Panc1 (cell line): ENCODE measurements around the gene MAP2K3. TPM values are rescaled to one million over a fixed set of nuclear protein-coding genes. Genes with fewer than 3 reads are reported as not detected.

Experiments
- ATAC-seq: fragments of 200-7000 bp; cut with Tn5 transposase; 2 replicates; pipeline ENCODE4 v1.9.1; 2020; ENCODE audit warnings: mild to moderate bottlenecking, moderate library complexity
- BruUV-seq: library from RNA; stranded (reverse); fragments of 400-500 nt; replicated peaks from 2 replicates; lab custom pipeline; 2021; lab: Mats Ljungman, UMichigan
- CTCF ChIA-PET: fragments of 300-600 bp; sonication (Branson Sonifier 250); formaldehyde crosslinking; loops from one replicate; lab custom pipeline; 2022; ENCODE audit warnings: antibody characterized with exemption; lab: Charles Lee
- POLR2A ChIA-PET: fragments of 300-600 bp; sonication (Branson Sonifier 250); formaldehyde crosslinking; loops from one replicate; lab custom pipeline; 2022; ENCODE audit warnings: antibody characterized with exemption; lab: Charles Lee
- DNase-seq: peaks from one replicate; pipeline ENCODE4 v3.0.0-alpha.2; 2010; ENCODE audit warnings: low read depth, low spot score
- H3K27ac ChIP-seq: 2 replicates; pipeline ENCODE4 v1.5.1; 2011; ENCODE audit warnings: mild to moderate bottlenecking, low read length, inconsistent platforms
- H3K27me3 ChIP-seq: fragments of 200-500 bp; sonication (Bioruptor generic); 2 replicates; pipeline ENCODE4 v1.6.0; 2014; ENCODE audit warnings: low read length, inconsistent platforms; ENCODE audit not compliant: control insufficient read depth, insufficient read depth
- H3K36me3 ChIP-seq: fragments of 200-500 bp; sonication (Bioruptor generic); 2 replicates; pipeline ENCODE4 v1.5.1; 2014; ENCODE audit warnings: inconsistent platforms, mild to moderate bottlenecking, low read length, moderate library complexity; ENCODE audit not compliant: control insufficient read depth, insufficient read depth
- H3K4me1 ChIP-seq: 2 replicates; pipeline ENCODE4 v1.5.1; 2011; ENCODE audit warnings: inconsistent platforms, mild to moderate bottlenecking, low read length, moderate library complexity; ENCODE audit not compliant: control insufficient read depth, insufficient read depth
- H3K4me3 ChIP-seq, 2 experiments: 2 replicates each; pipeline ENCODE4 v1.5.1; 2011 to 2012; ENCODE audit warnings: low read depth in 2 of 2, low read length in 2 of 2, mild to moderate bottlenecking in 2 of 2, inconsistent platforms in 1 of 2, moderate library complexity in 1 of 2
- H3K9me3 ChIP-seq: fragments of 200-500 bp; sonication (Bioruptor generic); 2 replicates; pipeline ENCODE4 v1.5.1; 2014; ENCODE audit warnings: low read depth, mild to moderate bottlenecking, inconsistent platforms, low read length, moderate library complexity; ENCODE audit not compliant: control insufficient read depth, insufficient read depth
- POLR2AphosphoS5 ChIP-seq: IDR thresholded peaks from 2 replicates; pipeline ENCODE4 v1.6.1; 2012; ENCODE audit warnings: mild to moderate bottlenecking, low read depth, low read length, moderate library complexity
- REST ChIP-seq, 2 experiments: IDR thresholded peaks; 2 replicates each; pipeline ENCODE4 v1.6.1; 2011 to 2012; ENCODE audit warnings: low read depth in 2 of 2, control low read depth in 1 of 2, low read length in 1 of 2, mild to moderate bottlenecking in 1 of 2, moderate library complexity in 1 of 2; ENCODE audit not compliant: insufficient read depth in 1 of 2
- SIN3A ChIP-seq: IDR thresholded peaks from 2 replicates; pipeline ENCODE4 v1.6.1; 2012; ENCODE audit warnings: low read depth, mild to moderate bottlenecking, low read length, moderate library complexity, borderline replicate concordance; ENCODE audit not compliant: insufficient read depth
- TCF7L2 ChIP-seq: IDR thresholded peaks from 2 replicates; pipeline ENCODE4 v1.6.1; 2011; ENCODE audit warnings: mild to moderate bottlenecking, low read depth, low read length, inconsistent platforms
- in situ Hi-C: cut with HindIII; loops from 2 replicates; pipeline ENCODE4 v1.10.0; 2016; ENCODE audit warnings: low sequenced_read_pairs, low pct_unique_long_range_greater_than_20kb
- intact Hi-C: fragments of 100-400 bp; cut with micrococcal nuclease; formaldehyde crosslinking; loops from one replicate; pipeline ENCODE4 v1.10.0; 2022; ENCODE audit not compliant: unreplicated experiment
- total RNA-seq: library from RNA; stranded (reverse); gene quantifications from one replicate; pipeline ENCODE4 v1.2.1, GENCODE V29; 2021; ENCODE audit not compliant: unreplicated experiment
- TF ChIP-seq, protein P1 (sequence below): fragments of 450-650 bp; IDR thresholded peaks from 2 replicates; pipeline ENCODE4 v1.5.1; 2017; ENCODE audit warnings: mild to moderate bottlenecking

Gene MAP2K3
- total RNA-seq, 1 experiment from 2014 or later, result 44.4 TPM

DNA sequence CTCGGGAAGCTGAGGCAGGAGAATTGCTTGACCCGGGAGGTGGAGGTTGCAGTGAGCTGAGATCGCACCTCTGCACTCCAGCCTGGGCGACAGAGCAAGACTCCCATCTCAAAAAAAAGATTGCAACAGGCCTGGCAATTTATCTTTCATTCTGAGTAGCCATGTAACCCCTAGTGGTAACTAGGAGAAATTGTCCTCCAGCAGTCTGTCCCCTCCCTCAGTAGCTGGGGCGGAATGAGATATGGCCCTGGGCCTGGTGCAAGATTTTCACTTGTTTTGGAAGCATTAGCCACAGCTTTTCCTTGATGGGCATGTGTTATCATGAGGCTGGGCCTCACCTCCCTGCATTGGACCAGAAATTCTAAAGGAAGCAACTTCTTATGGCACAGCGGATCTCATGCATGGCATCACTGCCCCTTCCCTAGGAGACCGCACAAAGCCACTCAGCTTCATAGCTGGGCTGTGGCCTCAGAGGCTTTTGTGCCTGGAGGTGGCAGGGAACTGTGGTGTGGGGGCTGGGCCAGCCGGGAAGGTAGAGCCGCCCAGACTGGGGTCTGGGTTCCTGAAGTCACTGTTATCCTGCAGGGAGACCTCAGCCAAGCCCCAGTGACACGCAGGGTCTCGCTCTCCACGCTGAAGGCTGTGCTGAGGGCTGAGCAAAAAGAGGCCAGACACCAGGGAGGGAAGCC lies 44.7 kb upstream of the MAP2K3 start:
- no TSS peak for BruUV-seq
- H3K4me3 ChIP-seq, result no peak overlapping the region
- ChIA-PET POLR2A (no interaction called here), CTCF (interaction anchor here (0.6 kb wide), 1 partner anchor 11 kb away, joined by 4 read pairs; no protein-coding TSS in a partner anchor)
- H3K27me3 ChIP-seq, result no peaks in the 10 kb centered on the region
- H3K4me1 ChIP-seq, result no peaks in the 10 kb centered on the region
- no peak overlapping the region for H3K27ac ChIP-seq
- no peaks in the 10 kb centered on the region for H3K36me3 ChIP-seq
- intact Hi-C loops (no loop called here), in situ Hi-C loops (no loop called here)
- 0 out of 2 replicates have a peak, but pooled peaks have one; percentile 61 for ATAC-seq
- TF ChIP-seq, protein P1, sequence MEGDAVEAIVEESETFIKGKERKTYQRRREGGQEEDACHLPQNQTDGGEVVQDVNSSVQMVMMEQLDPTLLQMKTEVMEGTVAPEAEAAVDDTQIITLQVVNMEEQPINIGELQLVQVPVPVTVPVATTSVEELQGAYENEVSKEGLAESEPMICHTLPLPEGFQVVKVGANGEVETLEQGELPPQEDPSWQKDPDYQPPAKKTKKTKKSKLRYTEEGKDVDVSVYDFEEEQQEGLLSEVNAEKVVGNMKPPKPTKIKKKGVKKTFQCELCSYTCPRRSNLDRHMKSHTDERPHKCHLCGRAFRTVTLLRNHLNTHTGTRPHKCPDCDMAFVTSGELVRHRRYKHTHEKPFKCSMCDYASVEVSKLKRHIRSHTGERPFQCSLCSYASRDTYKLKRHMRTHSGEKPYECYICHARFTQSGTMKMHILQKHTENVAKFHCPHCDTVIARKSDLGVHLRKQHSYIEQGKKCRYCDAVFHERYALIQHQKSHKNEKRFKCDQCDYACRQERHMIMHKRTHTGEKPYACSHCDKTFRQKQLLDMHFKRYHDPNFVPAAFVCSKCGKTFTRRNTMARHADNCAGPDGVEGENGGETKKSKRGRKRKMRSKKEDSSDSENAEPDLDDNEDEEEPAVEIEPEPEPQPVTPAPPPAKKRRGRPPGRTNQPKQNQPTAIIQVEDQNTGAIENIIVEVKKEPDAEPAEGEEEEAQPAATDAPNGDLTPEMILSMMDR, result peak; percentile 72
- TF ChIP-seq POLR2AphosphoS5, result no peak
- H3K9me3 ChIP-seq, result no peaks in the 10 kb centered on the region
- DNase-seq, result no peak

- ChIA-PET CTCF (interaction anchor here (0.6 kb wide), 1 partner anchor 11 kb away, joined by 4 read pairs; no protein-coding TSS in a partner anchor), POLR2A (no interaction called here)
- Histone ChIP-seq H3K27ac (no peak overlapping the region), H3K27me3 (no peaks in the 10 kb centered on the region), H3K4me3 (no peak overlapping the region), H3K9me3 (no peaks in the 10 kb centered on the region), H3K4me1 (no peaks in the 10 kb centered on the region), H3K36me3 (no peaks in the 10 kb centered on the region)
- DNase-seq, result no peak
- TF ChIP-seq TCF7L2 (no peak), REST (IDR thresholded peaks at IDR 0.05; ENCODE audit: insufficient read depth in 1 of 2, low read depth in 2 of 2, low read length in 1 of 2) (no peak), SIN3A (no peak), POLR2AphosphoS5 (no peak)
- TF ChIP-seq, protein P1, result no peak
- in situ Hi-C loops, result no loop called here
- no peak for ATAC-seq
- no TSS peak for BruUV-seq
- intact Hi-C loops, result no loop called here
Measured at GRCh38 chr17:21240369-21241055, 44.0 kb upstream of the MAP2K3 start.
